Activated naive CD8-positive, alpha-beta T cell treated with anti-CD3 and anti-CD28 coated beads, Interleukin-2, amount 10 ng/mL, durations not matched to agents 7 days and 5 days (primary cell): ENCODE data around the gene UCP2. TPM values are rescaled to one million over a fixed set of nuclear protein-coding genes. Genes with fewer than 3 reads are reported as not detected.

Experiments used
- ATAC-seq: fragments of 150-1000 bp; cut with Tn5 transposase; one replicate; pipeline ENCODE4 v1.10.0; 2021; ENCODE audit warnings: low read depth, moderate library complexity
- POLR2A ChIA-PET: fragments of 350-600 bp; sonication (Branson Sonifier 250); formaldehyde crosslinking; loops from one replicate; lab custom pipeline; 2021; ENCODE audit warnings: antibody characterized with exemption; lab: Charles Lee
- DNase-seq: peaks from one replicate; pipeline ENCODE4 v3.0.0; 2021
- H3K27ac Mint-ChIP-seq: one replicate; pipeline ENCODE4 v1.8.0; 2022; ENCODE audit warnings: mild to moderate bottlenecking, mixed read lengths
- H3K27me3 Mint-ChIP-seq: one replicate; pipeline ENCODE4 v1.8.0; 2022; ENCODE audit warnings: mild to moderate bottlenecking, moderate library complexity, mixed read lengths
- H3K36me3 Mint-ChIP-seq: one replicate; pipeline ENCODE4 v1.8.0; 2021; ENCODE audit warnings: mild to moderate bottlenecking, mixed read lengths
- H3K4me1 Mint-ChIP-seq: one replicate; pipeline ENCODE4 v1.8.0; 2021; ENCODE audit warnings: mixed read lengths
- H3K4me3 Mint-ChIP-seq: one replicate; pipeline ENCODE4 v1.8.0; 2022; ENCODE audit warnings: mild to moderate bottlenecking, moderate library complexity, mixed read lengths
- H3K9me3 Mint-ChIP-seq: one replicate; pipeline ENCODE4 v1.8.0; 2021; ENCODE audit warnings: mixed read lengths
- total RNA-seq, 2 experiments: library from RNA; stranded (reverse); gene quantifications; one replicate each; pipeline ENCODE4 v1.2.3, GENCODE V29; 2021

The UCP2 gene
- total RNA-seq, 2 experiments from 2014 or later, result 267 TPM

DNA sequence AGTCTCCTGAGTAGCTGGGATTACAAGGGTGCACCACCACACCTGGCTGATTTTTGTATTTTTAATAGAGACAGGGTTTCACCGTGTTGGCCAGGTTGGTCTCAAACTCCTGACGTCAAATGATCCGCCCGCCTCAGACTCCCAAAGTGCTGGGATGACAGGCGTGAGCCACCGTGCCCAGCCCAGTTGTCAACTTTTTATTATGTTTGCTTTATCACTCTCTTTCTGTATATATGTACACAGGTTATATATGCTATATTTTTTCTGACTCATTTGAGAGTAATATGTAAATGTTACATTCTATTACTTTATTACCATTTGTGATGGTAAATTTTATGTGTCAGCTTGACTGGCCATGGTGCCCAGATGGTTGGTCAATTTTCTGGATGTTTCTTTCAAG lies 50.7 kb downstream of the UCP2 start:
- POLR2A ChIA-PET, result interaction anchor here (0.6 kb wide), 1 partner anchor 757 kb away, joined by 3 read pairs; no protein-coding TSS in a partner anchor
- DNase-seq (no peak), ATAC-seq (no peak)
- Mint-ChIP-seq H3K4me3 (no peak overlapping the region), H3K36me3 (peaks cover 18% of the 10 kb centered on the region), H3K27ac (no peak overlapping the region), H3K9me3 (no peaks in the 10 kb centered on the region), H3K27me3 (no peaks in the 10 kb centered on the region), H3K4me1 (no peaks in the 10 kb centered on the region)

DNA sequence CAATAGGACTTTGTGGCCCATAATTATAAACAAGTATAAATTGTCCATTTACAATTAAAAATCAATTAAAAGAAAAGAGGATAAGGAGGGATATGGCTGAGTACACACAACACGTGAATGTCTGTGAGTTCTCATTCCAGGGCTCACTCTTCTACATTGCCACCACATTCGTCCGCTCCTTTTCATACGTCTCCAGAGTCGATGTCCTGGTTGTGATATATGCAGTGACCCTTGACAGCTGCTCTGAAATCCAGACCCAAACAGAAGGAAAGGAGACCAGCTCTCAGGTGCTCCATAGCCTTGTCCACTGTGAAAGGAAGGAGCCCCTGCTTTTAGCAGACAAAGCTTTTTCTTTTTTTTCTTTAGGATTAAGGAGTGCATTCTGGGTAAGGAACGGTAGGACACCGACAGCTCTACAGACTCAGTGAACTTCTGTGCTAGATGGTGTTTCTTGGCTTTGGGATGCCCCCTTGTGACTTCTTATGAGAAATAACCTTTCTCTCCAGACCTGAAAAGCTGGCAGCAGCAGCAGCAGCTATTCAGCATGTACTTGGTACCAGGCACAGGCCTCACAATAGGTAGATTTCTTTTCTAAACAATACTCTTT lies 51.5 kb downstream of the UCP2 start:
- no peaks in the 10 kb centered on the region for H3K27me3 Mint-ChIP-seq
- POLR2A ChIA-PET, result interaction anchor here (0.6 kb wide), 1 partner anchor 758 kb away, joined by 3 read pairs; no protein-coding TSS in a partner anchor
- DNase-seq (no peak), ATAC-seq (peak; percentile 78)
- H3K4me3 Mint-ChIP-seq, result no peak overlapping the region
- H3K9me3 Mint-ChIP-seq, result no peaks in the 10 kb centered on the region
- peaks cover 18% of the 10 kb centered on the region for H3K36me3 Mint-ChIP-seq
- H3K4me1 Mint-ChIP-seq, result no peaks in the 10 kb centered on the region
- H3K27ac Mint-ChIP-seq, result no peak overlapping the region

DNA sequence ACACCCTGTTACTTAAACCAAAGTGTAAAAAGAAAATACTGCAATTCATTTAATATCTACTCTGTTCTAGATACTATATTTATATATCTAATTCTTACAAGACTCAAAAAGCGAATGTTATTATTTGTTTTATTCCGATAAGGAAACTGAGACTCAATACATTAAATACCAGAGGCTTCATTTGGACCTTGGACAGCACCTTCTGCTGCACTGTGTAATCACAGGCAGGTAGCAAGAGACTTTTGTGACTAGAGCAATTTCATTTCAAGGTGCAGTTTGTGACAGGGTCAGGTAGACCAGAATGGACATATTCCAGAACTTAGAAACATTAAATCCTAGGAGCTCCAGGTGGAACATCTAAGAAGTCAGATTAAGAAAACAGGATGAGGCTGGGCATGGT lies 53.3 kb downstream of the UCP2 start:
- H3K9me3 Mint-ChIP-seq, result no peaks in the 10 kb centered on the region
- no peak overlapping the region for H3K27ac Mint-ChIP-seq
- ATAC-seq, result no peak
- no peaks in the 10 kb centered on the region for H3K4me1 Mint-ChIP-seq
- H3K4me3 Mint-ChIP-seq, result no peak overlapping the region
- H3K36me3 Mint-ChIP-seq, result peaks cover 20% of the 10 kb centered on the region
- POLR2A ChIA-PET, result no interaction called here
- H3K27me3 Mint-ChIP-seq, result no peaks in the 10 kb centered on the region
- DNase-seq, result no peak

Other genes starting within 250 kb of the UCP2 start
- gene RAB6A, start 221.8 kb downstream of the UCP2 start, total RNA-seq, result 100 to 1,000 TPM; 108 to 126 TPM
- 10 to 100 TPM; 32.8 to 34.7 TPM for gene MRPL48, start 195.0 kb downstream of the UCP2 start, total RNA-seq
- gene COA4, start 106.0 kb downstream of the UCP2 start, total RNA-seq, result 10 to 100 TPM; 52.4 to 62.5 TPM
- gene PAAF1, start 105.8 kb downstream of the UCP2 start, total RNA-seq, result 10 to 100 TPM; 21.3 to 22.9 TPM
- under 1 TPM in 1 of 2 experiments, not detected in 1; 0.47 TPM for gene DNAJB13, start 31.8 kb downstream of the UCP2 start, total RNA-seq
- 1 to 10 TPM; 4.0 to 4.1 TPM for gene UCP3, start 26.2 kb upstream of the UCP2 start, total RNA-seq
- 10 to 100 TPM; 36.2 to 37.6 TPM for gene C2CD3, start 188.2 kb upstream of the UCP2 start, total RNA-seq
- 10 to 100 TPM; 29.2 to 29.7 TPM for gene PPME1, start 188.4 kb upstream of the UCP2 start, total RNA-seq